ENCODE results near the gene CCR7. TPM values are rescaled to one million over a fixed set of nuclear protein-coding genes. Genes with fewer than 3 reads are reported as not detected.

CCR7 gene
- total RNA-seq, 4 donors from 2014 or later = 0.12 to 0.95 (median 0.53) TPM; not detected in 1

- Histone ChIP-seq H3K4me3 (peak overlapping the region in 1 of 4 donors; percentile 31), H3K4me1 (peaks cover 46 to 100% (median 60%) of the 10 kb centered on the region in 3 donors)
- intact Hi-C loops (cut with DNase I) = loop anchor here (5.0 kb wide), 1 partner anchor 90 kb away; the partner anchor contains the start of gene IGFBP4
These were observed 32.6 kb downstream of the CCR7 start for GRCh38 chr17:40532520-40533253.

GRCh38 chr17:40531051-40531991, 34.0 kb downstream of the CCR7 start:
- peaks cover 38 to 99% (median 51%) of the 10 kb centered on the region in 3 donors for H3K4me1 ChIP-seq
- no peaks in the 10 kb centered on the region for H3K36me3 ChIP-seq
- intact Hi-C loops (cut with DNase I) = loop anchor here (5.0 kb wide), 1 partner anchor 89 kb away; the partner anchor contains the start of gene IGFBP4

More at GRCh38 chr17:40532520-40533253, 32.6 kb downstream of the CCR7 start:
- no peaks in the 10 kb centered on the region for H3K36me3 ChIP-seq
- H3K27me3 ChIP-seq = no peaks in the 10 kb centered on the region
- TF ChIP-seq CTCF (IDR thresholded peaks at IDR 0.05) (no peak), POLR2A (IDR thresholded peaks at IDR 0.05) (no peak)
- peak overlapping the region; percentile 62 to 91 (median 82) for H3K27ac ChIP-seq
- 21 to 31% methylated on average over 6 of the region's 6 CpGs for WGBS, 2 donors
- no peak for DNase-seq
- H3K9me3 ChIP-seq = no peaks in the 10 kb centered on the region

GRCh38 chr17:40530531-40530994, 34.7 kb downstream of the CCR7 start:
- no peaks in the 10 kb centered on the region for H3K36me3 ChIP-seq
- peak overlapping the region; percentile 20 to 91 (median 82) for H3K27ac ChIP-seq
- no peak for TF ChIP-seq POLR2A (IDR thresholded peaks at IDR 0.05)
- TF ChIP-seq CTCF (IDR thresholded peaks at IDR 0.05) = no peak
- DNase-seq = no peak
- WGBS, 2 donors = 53 to 57% methylated on average over 1 to 4 of the region's 5 CpGs
- peaks cover 0 to 4% (median 0%) of the 10 kb centered on the region in 3 donors for H3K9me3 ChIP-seq
- no peak overlapping the region for H3K4me3 ChIP-seq
- intact Hi-C loops (cut with DNase I) = loop anchor here (5.0 kb wide), 1 partner anchor 88 kb away; the partner anchor contains the start of gene IGFBP4
- no peaks in the 10 kb centered on the region for H3K27me3 ChIP-seq
- peaks cover 33 to 97% (median 44%) of the 10 kb centered on the region in 3 donors for H3K4me1 ChIP-seq

More at GRCh38 chr17:40531051-40531991, 34.0 kb downstream of the CCR7 start:
- H3K9me3 ChIP-seq = no peaks in the 10 kb centered on the region
- no peak overlapping the region for H3K4me3 ChIP-seq
- no peak for DNase-seq
- peak overlapping the region; percentile 20 to 91 (median 82) for H3K27ac ChIP-seq
- TF ChIP-seq POLR2A (IDR thresholded peaks at IDR 0.05) = no peak
- no peak for TF ChIP-seq CTCF (IDR thresholded peaks at IDR 0.05)
- WGBS, 2 donors = 54 to 67% methylated on average over 13 to 14 of the region's 15 CpGs
- no peaks in the 10 kb centered on the region for H3K27me3 ChIP-seq

- Histone ChIP-seq H3K27ac (peak overlapping the region; percentile 20 to 91 (median 82)), H3K4me1 (peaks cover 33 to 91% (median 43%) of the 10 kb centered on the region in 3 donors), H3K27me3 (no peaks in the 10 kb centered on the region), H3K9me3 (peaks cover 0 to 9% (median 0%) of the 10 kb centered on the region in 3 donors), H3K4me3 (no peak overlapping the region), H3K36me3 (no peaks in the 10 kb centered on the region)
- TF ChIP-seq CTCF (IDR thresholded peaks at IDR 0.05) (no peak), POLR2A (IDR thresholded peaks at IDR 0.05) (no peak)
- no peak for DNase-seq
- WGBS, 2 donors = 64 to 77% methylated on average over 2 of the region's 2 CpGs
- intact Hi-C loops (cut with DNase I) = loop anchor here (5.0 kb wide), 1 partner anchor 88 kb away; the partner anchor contains the start of gene IGFBP4
These were observed 35.3 kb downstream of the CCR7 start for GRCh38 chr17:40529991-40530390.
